Measurements from ENCODE around the gene HPF1.
A peak's percentile ranks its signal among the peaks of the same experiment; 100 is the strongest.
"Not testable (repeated sequence)": the region's sequence is repeated elsewhere in the genome, so short reads cannot be mapped to it uniquely, and the experiment has no call there.

HPF1 gene

DNA sequence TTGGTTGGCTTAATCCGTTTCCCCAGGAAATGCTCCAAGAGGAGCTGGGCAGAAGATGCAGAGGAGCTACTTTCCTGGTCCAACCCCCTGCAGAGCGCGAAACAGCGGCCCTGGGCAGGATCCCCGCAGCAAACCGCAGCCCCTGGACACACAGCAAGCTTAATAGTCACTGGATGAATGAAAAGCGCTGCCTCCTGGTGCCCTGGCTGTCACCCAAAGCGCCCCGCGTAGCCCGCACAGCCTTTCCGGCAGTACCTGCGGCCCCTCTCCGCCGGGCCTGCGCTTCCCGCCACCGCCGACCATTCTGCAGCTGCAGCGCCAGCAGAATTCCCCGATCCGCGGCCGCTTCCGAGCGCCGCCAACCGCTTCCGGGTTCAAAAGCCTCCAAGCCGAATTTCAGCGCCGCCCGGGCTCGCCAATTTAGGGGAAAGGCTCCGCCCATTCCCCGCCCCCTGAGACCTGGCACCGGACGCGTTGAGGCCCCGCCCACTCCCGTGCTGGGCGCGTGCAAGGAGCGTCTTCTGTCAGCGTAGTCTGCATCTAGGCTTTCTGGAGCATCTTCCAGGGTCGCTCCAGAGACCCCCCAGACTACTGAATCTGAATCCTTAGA, at the start of gene HPF1:
TSS of gene HPF1 (minus strand) at position 370 of the 610 bp plus-strand sequence. CDS start at position 303, 67 bp downstream.
- peak; percentile 90 for DNase-seq (ENCODE audit: low read depth)

DNA sequence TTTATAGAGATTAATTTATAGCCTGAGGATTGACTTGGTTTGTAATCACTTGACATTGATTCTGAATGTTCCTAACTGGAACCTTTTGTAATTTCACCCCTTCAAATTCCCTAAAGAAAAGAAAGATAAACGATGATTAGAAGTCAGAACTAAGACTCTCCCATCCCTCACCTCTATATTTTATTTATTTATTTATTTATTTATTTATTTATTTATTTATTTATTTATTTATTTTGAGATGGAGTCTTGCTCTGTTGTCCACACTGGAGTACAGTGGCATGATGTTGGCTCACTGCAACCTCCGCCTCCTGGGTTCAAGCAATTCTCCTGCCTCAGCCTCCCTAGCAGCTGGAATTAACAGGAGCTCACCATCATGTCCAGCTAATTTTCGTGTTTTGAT, 49.0 kb upstream of the HPF1 start:
- DNase-seq (ENCODE audit: low read depth), result not testable (repeated sequence)

GRCh38 chr4:169803413-169803812, 45.7 kb upstream of the HPF1 start:
- no peak for DNase-seq (ENCODE audit: low read depth)

- no peak for DNase-seq (ENCODE audit: low read depth)
Measured at GRCh38 chr4:169802873-169803272, 45.1 kb upstream of the HPF1 start.

- DNase-seq (ENCODE audit: low read depth), result no peak
Measured at GRCh38 chr4:169800541-169800940, 42.8 kb upstream of the HPF1 start.

DNA sequence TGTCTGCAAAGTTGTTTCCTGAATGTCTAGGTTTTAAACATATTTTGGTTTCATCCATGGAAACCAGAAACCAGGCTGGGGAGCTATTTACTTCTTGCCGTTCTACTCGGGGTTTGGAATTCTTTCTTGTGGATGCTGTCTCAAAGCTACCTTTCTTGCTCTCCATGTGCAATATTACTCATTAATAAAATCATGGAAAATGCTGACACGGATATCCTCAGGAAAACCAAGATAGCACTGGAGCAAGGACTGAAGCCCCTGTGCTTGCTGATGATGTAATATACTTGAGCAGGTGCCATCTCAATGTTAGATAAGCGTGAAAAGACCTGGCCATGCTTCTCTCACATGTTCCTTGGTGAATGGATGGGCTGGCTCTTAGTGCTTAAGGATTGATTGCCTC, 41.5 kb upstream of the HPF1 start:
- DNase-seq (ENCODE audit: low read depth), result no peak

GRCh38 chr4:169795585-169795984, 37.8 kb upstream of the HPF1 start:
- DNase-seq (ENCODE audit: low read depth), result no peak

GRCh38 chr4:169791527-169792156, 33.9 kb upstream of the HPF1 start:
- no peak for DNase-seq (ENCODE audit: low read depth)

DNA sequence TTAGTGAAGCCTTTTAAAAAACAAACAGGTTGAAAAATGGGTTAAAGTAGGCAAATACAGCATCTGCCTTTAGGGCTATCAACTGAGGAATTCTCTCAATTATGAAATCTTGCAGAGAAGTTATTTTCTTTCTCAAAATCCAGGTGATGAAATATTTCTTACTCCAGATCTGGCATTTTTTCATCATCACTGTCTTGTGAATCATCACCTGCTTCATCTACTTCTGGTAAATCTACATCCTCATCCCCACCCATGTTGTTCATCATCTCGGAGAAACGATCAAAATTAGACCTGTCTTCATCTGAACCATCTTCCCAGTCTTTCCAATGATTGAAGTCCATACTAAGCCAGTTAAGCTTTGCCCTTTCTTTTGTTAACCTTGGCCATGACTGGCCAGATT, 33.3 kb upstream of the HPF1 start:
- no peak for DNase-seq (ENCODE audit: low read depth)

DNA sequence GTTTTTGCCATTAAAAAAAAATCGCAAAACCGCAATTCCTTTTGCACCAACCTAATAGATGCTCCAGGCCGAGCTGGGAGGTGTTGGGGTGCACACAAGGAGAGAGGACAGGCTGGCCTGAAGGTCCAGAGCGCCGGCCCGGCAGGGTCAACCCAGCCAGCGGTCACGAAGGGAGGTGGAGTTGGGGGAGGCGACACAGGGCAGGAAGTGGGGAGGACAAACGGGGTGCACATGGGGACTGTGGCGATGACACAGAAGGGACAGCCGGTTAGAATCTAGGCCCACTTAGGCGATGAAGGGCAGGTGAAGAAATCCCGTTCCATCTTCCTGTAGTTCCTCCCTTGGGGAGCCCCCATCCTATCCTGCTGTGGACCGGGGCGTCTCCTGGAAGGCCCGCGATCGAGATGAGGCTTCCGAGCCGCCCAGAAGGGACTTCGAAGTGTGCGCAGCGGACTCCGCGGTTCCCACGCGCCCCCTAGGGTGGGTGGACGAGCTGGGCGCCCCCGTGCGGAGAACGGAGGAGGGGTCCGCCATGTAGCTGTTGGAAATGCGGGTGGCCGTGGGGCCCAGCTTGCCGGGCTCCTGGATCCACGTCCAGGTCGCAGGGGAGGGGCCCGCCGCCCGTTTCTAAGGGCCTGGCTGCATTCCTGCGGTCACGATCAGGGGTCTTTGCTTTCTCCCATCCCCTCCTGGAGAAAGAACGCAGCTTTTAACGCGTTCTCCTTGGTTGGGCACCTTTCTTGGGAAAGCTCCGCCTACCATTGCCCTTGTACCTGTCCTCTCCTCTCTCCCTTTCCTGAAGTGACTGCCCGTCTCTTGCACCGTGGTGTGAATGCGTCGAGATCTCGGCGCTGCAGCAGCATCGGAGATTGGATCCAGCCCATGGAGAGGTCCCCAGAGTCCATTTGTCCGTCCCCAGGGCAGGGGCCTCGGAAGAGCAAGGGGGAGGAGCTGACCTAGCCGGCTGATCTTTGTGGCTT, 17.0 kb upstream of the HPF1 start:
- DNase-seq (ENCODE audit: low read depth), result peak; percentile 15

GRCh38 chr4:169773889-169774288, 16.1 kb upstream of the HPF1 start:
- no peak for DNase-seq (ENCODE audit: low read depth)

DNA sequence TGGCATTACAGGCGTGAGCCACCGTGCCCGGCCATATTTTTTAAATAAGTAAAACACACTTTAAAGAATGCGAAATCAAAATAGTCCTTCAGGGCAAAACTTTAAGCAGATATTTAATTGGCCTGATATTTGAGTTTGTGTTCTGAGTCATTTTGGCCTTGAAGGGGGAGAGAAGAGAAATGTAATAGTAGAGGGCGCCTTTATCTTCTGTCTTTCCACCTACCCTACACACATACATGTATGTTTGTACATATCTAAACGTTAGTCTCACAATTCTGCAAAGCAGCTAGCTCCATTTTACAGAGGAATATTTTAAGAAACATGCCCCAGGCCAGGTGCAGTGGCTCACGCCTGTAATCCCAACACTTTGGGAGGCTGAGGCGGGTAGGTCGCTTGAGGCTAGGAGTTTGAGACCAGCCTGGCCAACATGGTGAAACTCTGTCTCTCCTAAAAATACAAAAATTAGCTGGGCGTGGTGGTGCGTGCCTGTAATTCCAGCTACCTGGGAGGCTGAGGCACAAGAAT, 13.9 kb upstream of the HPF1 start:
- DNase-seq (ENCODE audit: low read depth), result not testable (repeated sequence)

- DNase-seq (ENCODE audit: low read depth), result no peak
Measured at GRCh38 chr4:169770416-169770815, 12.7 kb upstream of the HPF1 start.

DNA sequence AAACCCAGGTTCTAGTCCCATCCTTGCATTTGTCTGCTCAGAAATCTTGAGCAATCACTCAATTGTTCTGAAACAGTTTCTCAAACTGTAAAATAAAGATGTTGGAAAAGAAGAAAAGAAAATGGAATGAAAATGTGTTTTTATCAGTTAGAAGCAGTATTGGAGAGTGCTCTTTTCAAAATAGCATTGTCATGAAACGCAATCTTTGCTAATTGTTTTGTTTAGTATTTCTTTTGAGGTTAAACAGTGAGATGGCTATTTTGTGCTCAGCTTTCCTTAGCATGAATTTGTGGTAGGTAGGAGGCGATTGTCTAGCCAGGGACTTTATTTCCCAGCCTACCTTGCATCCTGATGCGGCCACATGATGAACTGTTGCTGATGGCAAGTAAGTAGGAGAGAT, 10.6 kb upstream of the HPF1 start:
- no peak for DNase-seq (ENCODE audit: low read depth)

GRCh38 chr4:169766741-169767140, 9.0 kb upstream of the HPF1 start:
- DNase-seq (ENCODE audit: low read depth), result no peak

DNA sequence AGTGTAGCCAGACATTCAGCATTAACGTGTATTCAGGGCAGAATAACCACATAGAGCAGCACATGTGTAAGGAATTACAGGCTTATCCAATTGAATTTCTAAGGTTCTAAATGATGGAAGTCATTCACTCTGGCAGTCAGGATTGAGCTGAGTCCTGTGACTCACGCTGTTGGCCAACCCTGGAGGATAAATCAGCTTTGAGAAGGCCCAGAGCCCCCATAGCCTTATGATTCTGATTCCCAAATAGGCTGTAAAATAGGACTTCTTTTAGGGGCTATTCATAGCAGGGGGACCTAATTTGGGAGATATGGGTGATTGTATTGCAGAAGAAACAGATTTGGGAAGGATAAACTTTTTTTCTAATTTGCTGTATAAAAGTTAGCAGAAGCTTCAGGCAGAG, 8.1 kb upstream of the HPF1 start:
- no peak for DNase-seq (ENCODE audit: low read depth)

GRCh38 chr4:169761846-169762245, 4.1 kb upstream of the HPF1 start:
- no peak for DNase-seq (ENCODE audit: low read depth)

DNA sequence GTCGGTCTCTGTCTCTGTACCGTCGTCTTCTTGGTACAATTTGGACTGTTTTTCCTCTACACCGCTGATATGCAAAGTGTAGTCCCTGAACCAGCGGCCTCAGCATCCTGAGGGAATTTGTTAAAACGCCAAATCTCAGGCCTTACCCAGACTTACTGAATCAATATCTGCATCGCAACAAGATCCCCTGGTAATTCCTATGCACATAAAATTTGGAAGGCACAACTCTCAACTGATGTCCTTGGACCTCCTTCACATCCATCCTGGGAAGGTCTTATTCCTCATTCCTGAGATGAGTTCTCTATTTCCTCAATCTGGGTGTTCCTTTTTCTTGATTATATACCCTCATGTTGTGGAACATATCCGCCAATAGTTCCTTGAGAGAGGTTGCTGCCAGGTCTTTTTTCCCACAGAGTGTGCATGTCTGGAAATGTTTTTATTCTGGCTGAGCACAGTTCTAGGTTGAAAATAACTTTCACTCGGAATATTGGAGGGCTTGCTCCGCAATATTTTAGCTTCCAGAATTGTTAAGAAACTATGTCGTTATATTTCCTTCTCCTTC, 738 bp upstream of the HPF1 start:
- DNase-seq (ENCODE audit: low read depth), result no peak

DNA sequence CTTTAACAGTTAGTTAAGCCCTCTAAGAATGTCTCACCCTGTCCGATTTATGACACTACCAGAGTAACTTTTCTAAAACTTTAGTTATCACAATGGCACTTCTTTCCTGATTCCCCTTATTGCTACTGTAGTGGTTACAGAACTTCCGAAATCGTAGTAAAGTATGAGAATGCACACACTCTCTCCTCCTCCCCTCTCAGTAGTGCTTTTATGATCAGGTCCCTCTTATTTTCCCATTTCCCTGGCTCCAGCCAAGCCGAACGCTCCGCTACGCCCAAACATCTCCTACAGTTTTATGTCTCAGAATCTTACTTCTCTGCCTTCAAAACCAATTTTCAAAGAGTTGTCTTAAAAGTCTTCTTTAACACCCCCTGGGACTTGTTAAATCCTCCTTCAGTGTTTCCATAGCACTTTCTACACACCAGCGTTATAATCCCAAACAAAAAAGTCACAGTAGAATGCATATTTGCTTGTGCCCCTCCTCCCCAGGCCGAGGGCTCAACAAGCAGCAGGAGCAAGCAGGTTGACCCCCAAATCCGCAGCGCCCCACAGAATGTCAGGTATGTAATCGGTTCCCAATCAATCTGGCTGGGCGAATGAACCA, 671 bp downstream of the HPF1 start:
- no peak for DNase-seq (ENCODE audit: low read depth)

- no peak for DNase-seq (ENCODE audit: low read depth)
Measured at GRCh38 chr4:169745291-169745690, 12.5 kb downstream of the HPF1 start.

DNA sequence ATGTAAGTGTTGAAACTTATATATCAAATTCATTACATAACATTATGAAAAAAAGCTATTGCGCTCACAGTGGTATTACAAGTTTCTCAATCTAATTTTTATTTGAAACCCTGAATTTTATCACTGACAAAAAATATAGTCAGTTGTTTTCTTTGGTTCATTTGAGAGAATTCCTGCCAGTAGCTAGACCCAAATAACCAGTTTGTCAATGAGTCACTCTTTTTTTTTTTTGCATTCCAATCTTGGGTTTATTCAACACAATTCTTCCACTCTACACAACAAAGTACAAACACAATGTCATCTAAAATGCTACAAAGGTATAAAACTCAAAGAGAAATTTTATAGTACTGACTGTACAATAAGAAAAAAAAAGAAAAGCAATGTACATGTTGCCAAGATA, 13.1 kb downstream of the HPF1 start:
- no peak for DNase-seq (ENCODE audit: low read depth)

DNA sequence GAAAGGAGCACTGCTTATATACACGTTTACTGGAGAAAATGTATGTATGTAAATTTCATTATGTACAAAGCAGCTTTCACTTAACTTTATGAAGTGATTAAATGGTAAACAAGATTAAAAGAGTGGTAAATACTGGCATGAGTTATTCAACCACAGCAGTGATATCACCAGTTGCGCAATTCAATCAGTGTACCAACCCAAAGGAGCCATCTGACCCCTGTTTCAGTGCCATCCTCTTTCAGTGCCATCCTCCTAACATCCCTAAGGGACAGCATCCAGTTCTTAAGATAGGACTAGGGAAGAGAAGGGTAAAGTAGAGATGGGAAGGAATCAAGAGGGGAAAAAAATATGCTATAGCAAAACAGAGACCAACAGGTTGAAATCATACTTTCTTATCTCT, 16.2 kb downstream of the HPF1 start:
- DNase-seq (ENCODE audit: low read depth), result no peak
